A204.1 (cell line): ENCODE results near the gene TSLP.

Experiments
- FAIRE-seq: peaks from 2 replicates; lab custom pipeline; 2012; peaks lifted over from hg19 to GRCh38; lab: Jason Lieb, UNC

The TSLP gene

GRCh38 chr5:111099058-111099778 lies 27.7 kb downstream of the TSLP start:
- no peak for FAIRE-seq

DNA sequence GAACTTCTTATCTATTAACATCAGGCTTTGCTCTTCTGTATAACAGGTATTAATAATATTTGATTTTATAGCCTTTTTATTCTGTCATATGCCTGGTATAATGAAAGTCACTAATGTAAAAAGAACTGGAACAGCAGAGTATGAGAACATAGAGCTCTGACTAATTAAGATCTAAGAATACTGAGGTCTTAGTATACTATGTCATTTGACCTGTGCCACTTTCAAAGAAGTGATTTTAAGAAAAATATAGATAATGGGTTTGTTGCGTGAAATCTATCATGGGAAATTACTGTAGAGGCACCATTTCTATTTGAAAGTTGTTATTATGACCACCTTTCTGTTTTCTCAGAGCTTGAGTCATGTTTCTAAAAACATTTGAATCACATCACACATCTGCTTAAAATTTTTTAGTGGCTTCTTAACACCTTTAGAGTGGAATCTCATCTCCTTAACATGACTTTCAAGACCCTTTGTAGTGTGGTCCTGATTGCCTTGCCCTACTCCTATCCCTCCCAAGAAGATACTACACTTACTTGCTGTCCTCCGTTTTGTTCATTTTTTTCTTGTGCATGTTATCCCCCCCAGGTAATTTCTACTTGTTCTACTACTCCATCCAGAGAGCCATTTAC lies 34.9 kb downstream of the TSLP start:
- no peak for FAIRE-seq

DNA sequence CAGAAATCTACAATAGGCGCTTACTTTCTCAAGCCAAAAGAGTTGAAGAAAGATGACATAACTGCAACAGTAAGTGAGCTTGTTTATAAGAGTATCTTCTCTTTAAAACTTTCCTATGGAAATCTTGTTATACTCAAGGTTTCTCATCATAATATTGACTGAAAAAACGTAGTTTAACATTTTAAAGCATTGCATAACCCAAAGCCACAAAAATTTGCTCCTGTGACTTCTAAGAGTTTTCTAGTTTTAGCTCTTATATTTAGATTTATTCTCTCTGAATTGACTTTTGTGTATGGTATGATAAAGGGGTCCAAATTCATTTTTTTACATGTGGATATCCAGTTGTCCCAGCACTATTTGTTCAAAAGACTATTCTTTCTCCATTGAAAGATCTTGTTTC lies 35.9 kb downstream of the TSLP start:
- no peak for FAIRE-seq

DNA sequence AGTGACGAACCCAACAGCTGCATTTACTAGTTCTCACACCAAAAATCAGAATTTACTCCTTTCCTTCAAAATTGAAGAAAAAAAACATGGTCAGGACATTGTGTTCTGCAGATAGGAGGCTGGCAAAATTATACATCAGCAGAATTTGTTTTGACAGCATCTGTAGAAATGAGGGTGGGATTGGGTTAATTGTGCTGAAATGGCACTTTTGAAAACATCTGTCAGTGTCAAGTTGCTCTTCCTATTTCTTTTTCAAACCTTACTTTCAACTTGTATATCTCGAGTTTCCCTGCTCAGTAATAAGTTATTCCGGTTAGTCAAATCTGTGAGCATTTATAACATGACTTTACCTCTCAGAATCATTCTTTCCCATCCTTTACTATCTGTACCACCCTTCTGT lies 40.4 kb downstream of the TSLP start:
- FAIRE-seq = no peak

GRCh38 chr5:111113678-111114077 lies 42.2 kb downstream of the TSLP start:
- FAIRE-seq = no peak

- FAIRE-seq = no peak
Measured at GRCh38 chr5:111115229-111115628, 43.7 kb downstream of the TSLP start.

GRCh38 chr5:111116550-111116949 lies 45.0 kb downstream of the TSLP start:
- no peak for FAIRE-seq

DNA sequence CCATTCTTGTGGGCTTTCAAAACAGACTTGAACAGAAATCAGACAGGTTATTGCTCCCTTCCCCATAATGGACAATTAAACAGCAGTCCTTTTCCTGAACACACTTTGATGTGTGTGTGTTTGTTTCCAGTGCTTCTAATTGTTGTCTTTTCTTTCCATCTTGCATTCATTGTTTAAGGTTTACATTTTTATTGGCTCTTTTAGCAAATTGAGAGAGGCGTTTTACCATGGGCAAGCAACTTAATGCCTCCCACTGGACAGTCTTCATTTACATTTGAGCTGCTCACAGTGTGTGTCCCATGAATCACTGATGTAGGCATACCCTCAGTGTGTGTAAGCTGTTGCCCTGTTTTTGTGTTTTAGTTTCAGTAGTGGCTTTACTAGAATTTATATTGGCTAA lies 45.6 kb downstream of the TSLP start:
- FAIRE-seq = no peak

GRCh38 chr5:111119221-111119620 lies 47.7 kb downstream of the TSLP start:
- FAIRE-seq = no peak

- FAIRE-seq = no peak
Measured at GRCh38 chr5:111119856-111120255, 48.3 kb downstream of the TSLP start.

- no peak for FAIRE-seq
Measured at GRCh38 chr5:111120911-111121310, 49.4 kb downstream of the TSLP start.

DNA sequence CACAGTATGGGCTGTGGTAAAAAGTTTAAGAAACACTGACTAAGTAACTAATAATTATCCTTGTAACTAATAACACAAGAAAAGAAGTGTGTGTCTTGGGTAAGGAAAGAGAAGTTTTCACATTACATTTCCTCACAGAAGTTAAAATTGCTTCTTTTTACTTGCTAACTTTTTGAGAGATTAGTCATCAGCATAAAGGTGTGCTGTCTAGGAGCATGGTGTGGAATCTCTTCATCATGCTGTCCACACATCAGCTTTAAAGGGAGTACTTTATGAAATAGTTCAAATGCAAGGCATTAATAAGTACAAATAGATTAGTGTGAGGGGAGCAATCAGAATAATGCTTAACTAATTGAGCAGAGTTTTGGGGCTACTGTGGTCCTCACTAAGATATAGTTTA lies 50.4 kb downstream of the TSLP start:
- no peak for FAIRE-seq

GRCh38 chr5:111122398-111122797 lies 50.9 kb downstream of the TSLP start:
- no peak for FAIRE-seq

GRCh38 chr5:111124793-111125192 lies 53.3 kb downstream of the TSLP start:
- no peak for FAIRE-seq

- FAIRE-seq = no peak
Measured at GRCh38 chr5:111126896-111127295, 55.4 kb downstream of the TSLP start.
